WTC11 (cell line): ENCODE data around the gene RAX2. TPM values are rescaled to one million over a fixed set of nuclear protein-coding genes. Genes with fewer than 3 reads are reported as not detected.

Source experiments
- ATAC-seq: fragments of 200-7000 bp; cut with Tn5 transposase; 2 replicates; pipeline ENCODE4 v1.10.0; 2021; ENCODE audit warnings: mild to moderate bottlenecking, moderate library complexity
- CTCF ChIA-PET: fragments of 300-600 bp; sonication (Branson Sonifier 250); formaldehyde crosslinking; loops from one replicate; lab custom pipeline; 2021; ENCODE audit warnings: antibody characterized with exemption; lab: Charles Lee
- POLR2A ChIA-PET: fragments of 350-600 bp; sonication (Branson Sonifier 250); formaldehyde crosslinking; loops from one replicate; lab custom pipeline; 2021; ENCODE audit warnings: antibody characterized with exemption; lab: Charles Lee
- DNase-seq: peaks from one replicate; pipeline ENCODE4 v3.0.0; 2021; ENCODE audit warnings: low spot score
- H3K27ac Mint-ChIP-seq: 2 replicates; pipeline ENCODE4 v1.8.0; 2021; ENCODE audit warnings: mixed read lengths
- H3K27me3 Mint-ChIP-seq: 2 replicates; pipeline ENCODE4 v1.8.0; 2021; ENCODE audit warnings: low read depth, mild to moderate bottlenecking, moderate library complexity, mixed read lengths
- H3K36me3 Mint-ChIP-seq: 2 replicates; pipeline ENCODE4 v1.8.0; 2021; ENCODE audit warnings: mixed read lengths
- H3K4me1 Mint-ChIP-seq: 2 replicates; pipeline ENCODE4 v1.8.0; 2022; ENCODE audit warnings: mixed read lengths
- H3K4me3 Mint-ChIP-seq: 2 replicates; pipeline ENCODE4 v1.8.0; 2021; ENCODE audit warnings: mild to moderate bottlenecking, moderate library complexity, mixed read lengths
- H3K9me3 Mint-ChIP-seq: 2 replicates; pipeline ENCODE4 v1.8.0; 2021; ENCODE audit warnings: mixed read lengths
- CREM ChIP-seq: sonication (generic); formaldehyde crosslinking; IDR thresholded peaks from 2 replicates; pipeline ENCODE4 v1.8.1; 2022; ENCODE audit warnings: mild to moderate bottlenecking, missing genetic modification reagents, moderate library complexity
- ESRRA ChIP-seq: sonication (generic); formaldehyde crosslinking; IDR thresholded peaks from 2 replicates; pipeline ENCODE4 v1.8.1; 2022; ENCODE audit warnings: mild to moderate bottlenecking, missing genetic modification reagents, borderline replicate concordance
- GABPB1 ChIP-seq: sonication (generic); formaldehyde crosslinking; IDR thresholded peaks from 2 replicates; pipeline ENCODE4 v1.8.1; 2023; ENCODE audit warnings: mild to moderate bottlenecking, missing genetic modification reagents
- GRHL2 ChIP-seq: fragments of 250-450 bp; sonication (Bioruptor Pico); IDR thresholded peaks from 2 replicates; pipeline ENCODE4 v1.8.0; 2022; ENCODE audit warnings: mild to moderate bottlenecking, moderate library complexity; ENCODE audit not compliant: insufficient replicate concordance, severe bottlenecking
- IRF2 ChIP-seq: sonication (generic); formaldehyde crosslinking; IDR thresholded peaks from 2 replicates; pipeline ENCODE4 v1.8.0; 2022; ENCODE audit warnings: low read depth, missing genetic modification reagents, borderline replicate concordance
- JUN ChIP-seq: sonication (generic); formaldehyde crosslinking; IDR thresholded peaks from 2 replicates; pipeline ENCODE4 v1.8.0; 2023; ENCODE audit warnings: mild to moderate bottlenecking, missing genetic modification reagents
- NR3C1 ChIP-seq: sonication (generic); formaldehyde crosslinking; conservative IDR thresholded peaks from 2 replicates; pipeline ENCODE4 v1.8.1; 2023; ENCODE audit warnings: low read depth, mild to moderate bottlenecking, missing genetic modification reagents
- RELA ChIP-seq: sonication (generic); formaldehyde crosslinking; IDR thresholded peaks from 2 replicates; pipeline ENCODE4 v1.8.1; 2022; ENCODE audit warnings: missing genetic modification reagents, mild to moderate bottlenecking, borderline replicate concordance
- RORB ChIP-seq: fragments of 250-450 bp; sonication (Bioruptor Pico); IDR thresholded peaks from 2 replicates; pipeline ENCODE4 v1.9.0; 2021; ENCODE audit warnings: mild to moderate bottlenecking
- SMAD3 ChIP-seq: sonication (generic); formaldehyde crosslinking; IDR thresholded peaks from 2 replicates; pipeline ENCODE4 v1.8.0; 2022; ENCODE audit warnings: missing genetic modification reagents, mild to moderate bottlenecking, borderline replicate concordance
- TEAD4 ChIP-seq: sonication (generic); formaldehyde crosslinking; IDR thresholded peaks from 2 replicates; pipeline ENCODE4 v1.8.0; 2022; ENCODE audit warnings: mild to moderate bottlenecking, missing genetic modification reagents
- ZNF416 ChIP-seq: fragments of 250-450 bp; sonication (Bioruptor Pico); IDR thresholded peaks from 2 replicates; pipeline ENCODE4 v1.9.0; 2021; ENCODE audit warnings: mild to moderate bottlenecking, inconsistent platforms
- total RNA-seq: library from RNA; stranded (reverse); gene quantifications from 3 replicates; pipeline ENCODE4 v1.2.3, GENCODE V29; 2021
- TF ChIP-seq, protein P1 (sequence below): fragments of 250-450 bp; sonication (Bioruptor Pico); IDR thresholded peaks from 2 replicates; pipeline ENCODE4 v1.9.0; 2021; ENCODE audit warnings: mild to moderate bottlenecking, borderline replicate concordance
- TF ChIP-seq, protein P2 (sequence below): sonication (generic); formaldehyde crosslinking; IDR thresholded peaks from 2 replicates; pipeline ENCODE4 v1.8.1; 2023; ENCODE audit warnings: mild to moderate bottlenecking, missing genetic modification reagents, borderline replicate concordance
- TF ChIP-seq, protein P3 (sequence below): sonication (generic); formaldehyde crosslinking; IDR thresholded peaks from 2 replicates; pipeline ENCODE4 v1.8.0; 2022; ENCODE audit warnings: mild to moderate bottlenecking, missing genetic modification reagents

RAX2 gene
- total RNA-seq, 1 experiment from 2014 or later = 0.09 TPM

DNA sequence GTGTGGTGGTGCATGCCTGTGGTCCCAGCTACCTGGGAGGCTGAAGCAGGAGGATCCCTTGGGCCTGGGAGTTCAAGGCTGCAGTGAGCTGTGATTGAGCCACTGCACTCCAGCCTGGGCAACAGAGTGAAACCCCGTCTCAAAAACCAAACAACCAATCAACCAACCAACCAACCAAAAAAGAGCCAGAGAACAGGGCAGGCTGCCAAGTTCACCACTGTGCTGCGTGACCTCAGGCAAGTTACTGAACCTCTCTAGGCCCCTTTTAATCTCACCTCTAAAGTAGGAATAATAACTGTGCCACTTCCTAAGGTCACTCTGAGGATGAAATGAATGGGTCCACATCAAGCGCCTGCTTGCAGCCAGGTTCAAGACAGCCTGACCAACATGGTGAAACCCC is 46.9 kb downstream of the RAX2 start:
- ChIA-PET CTCF (interaction anchor here (1.1 to 1.4 kb wide), 5 partner anchors 33 to 199 kb away, joined by 3 to 6 read pairs (median 3); partner anchors contain the start of gene MRPL54), POLR2A (no interaction called here)
- peaks cover 4% of the 10 kb centered on the region for H3K9me3 Mint-ChIP-seq
- no peak for TF ChIP-seq NR3C1 (CRISPR knock-in tag)
- no peak for TF ChIP-seq JUN (CRISPR knock-in tag)
- TF ChIP-seq SMAD3 (CRISPR knock-in tag) = no peak
- H3K27ac Mint-ChIP-seq = no peak overlapping the region
- no peak for DNase-seq
- no peaks in the 10 kb centered on the region for H3K36me3 Mint-ChIP-seq
- no peak overlapping the region; the same call in 1 of the 2 replicates for H3K4me3 Mint-ChIP-seq
- no peak for ATAC-seq
- H3K27me3 Mint-ChIP-seq = no peaks in the 10 kb centered on the region
- peaks cover 16% of the 10 kb centered on the region for H3K4me1 Mint-ChIP-seq

DNA sequence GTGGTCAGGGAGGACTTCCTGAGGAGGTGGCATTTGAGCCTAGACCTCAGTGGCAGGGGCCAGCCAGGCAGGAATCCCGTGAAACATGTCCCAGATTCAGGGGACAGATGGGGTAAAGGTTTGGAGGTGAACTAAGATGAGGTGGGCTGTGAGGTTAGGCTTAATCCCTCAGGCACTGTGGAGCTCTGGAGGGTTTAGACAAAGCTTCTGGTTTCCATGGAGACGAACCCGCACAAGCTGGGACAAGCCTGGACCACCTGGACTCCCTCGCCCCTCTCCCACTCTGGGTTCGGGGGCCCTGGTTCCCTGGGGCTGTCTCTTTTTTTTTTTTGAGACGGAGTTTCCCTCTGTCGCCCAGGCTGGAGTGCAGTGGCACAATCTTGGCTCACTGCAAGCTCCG is 48.1 kb downstream of the RAX2 start:
- CTCF ChIA-PET = interaction anchor here (0.8 to 3.2 kb wide), 4 partner anchors 32 to 264 kb away, joined by 3 to 19 read pairs (median 3); no protein-coding TSS in a partner anchor
- peak overlapping the region; percentile 24; the same call in 1 of the 2 replicates for H3K4me3 Mint-ChIP-seq
- DNase-seq = no peak

More for the DNA sequence above, 48.1 kb downstream of the RAX2 start:
- POLR2A ChIA-PET = interaction anchor here (0.5 kb wide), 1 partner anchor 265 kb away, joined by 3 read pairs; no protein-coding TSS in a partner anchor
- H3K27me3 Mint-ChIP-seq = no peaks in the 10 kb centered on the region
- ATAC-seq = no peak
- H3K4me1 Mint-ChIP-seq = peaks cover 16% of the 10 kb centered on the region
- H3K9me3 Mint-ChIP-seq = no peaks in the 10 kb centered on the region
- no peak for TF ChIP-seq ZNF416 (CRISPR knock-in tag)
- TF ChIP-seq, protein P1, sequence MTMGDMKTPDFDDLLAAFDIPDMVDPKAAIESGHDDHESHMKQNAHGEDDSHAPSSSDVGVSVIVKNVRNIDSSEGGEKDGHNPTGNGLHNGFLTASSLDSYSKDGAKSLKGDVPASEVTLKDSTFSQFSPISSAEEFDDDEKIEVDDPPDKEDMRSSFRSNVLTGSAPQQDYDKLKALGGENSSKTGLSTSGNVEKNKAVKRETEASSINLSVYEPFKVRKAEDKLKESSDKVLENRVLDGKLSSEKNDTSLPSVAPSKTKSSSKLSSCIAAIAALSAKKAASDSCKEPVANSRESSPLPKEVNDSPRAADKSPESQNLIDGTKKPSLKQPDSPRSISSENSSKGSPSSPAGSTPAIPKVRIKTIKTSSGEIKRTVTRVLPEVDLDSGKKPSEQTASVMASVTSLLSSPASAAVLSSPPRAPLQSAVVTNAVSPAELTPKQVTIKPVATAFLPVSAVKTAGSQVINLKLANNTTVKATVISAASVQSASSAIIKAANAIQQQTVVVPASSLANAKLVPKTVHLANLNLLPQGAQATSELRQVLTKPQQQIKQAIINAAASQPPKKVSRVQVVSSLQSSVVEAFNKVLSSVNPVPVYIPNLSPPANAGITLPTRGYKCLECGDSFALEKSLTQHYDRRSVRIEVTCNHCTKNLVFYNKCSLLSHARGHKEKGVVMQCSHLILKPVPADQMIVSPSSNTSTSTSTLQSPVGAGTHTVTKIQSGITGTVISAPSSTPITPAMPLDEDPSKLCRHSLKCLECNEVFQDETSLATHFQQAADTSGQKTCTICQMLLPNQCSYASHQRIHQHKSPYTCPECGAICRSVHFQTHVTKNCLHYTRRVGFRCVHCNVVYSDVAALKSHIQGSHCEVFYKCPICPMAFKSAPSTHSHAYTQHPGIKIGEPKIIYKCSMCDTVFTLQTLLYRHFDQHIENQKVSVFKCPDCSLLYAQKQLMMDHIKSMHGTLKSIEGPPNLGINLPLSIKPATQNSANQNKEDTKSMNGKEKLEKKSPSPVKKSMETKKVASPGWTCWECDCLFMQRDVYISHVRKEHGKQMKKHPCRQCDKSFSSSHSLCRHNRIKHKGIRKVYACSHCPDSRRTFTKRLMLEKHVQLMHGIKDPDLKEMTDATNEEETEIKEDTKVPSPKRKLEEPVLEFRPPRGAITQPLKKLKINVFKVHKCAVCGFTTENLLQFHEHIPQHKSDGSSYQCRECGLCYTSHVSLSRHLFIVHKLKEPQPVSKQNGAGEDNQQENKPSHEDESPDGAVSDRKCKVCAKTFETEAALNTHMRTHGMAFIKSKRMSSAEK (CRISPR knock-in tag) = no peak
- TF ChIP-seq RORB (CRISPR knock-in tag) = no peak
- TF ChIP-seq ESRRA (CRISPR knock-in tag) = no peak
- TF ChIP-seq TEAD4 (CRISPR knock-in tag) = no peak
- TF ChIP-seq, protein P2, sequence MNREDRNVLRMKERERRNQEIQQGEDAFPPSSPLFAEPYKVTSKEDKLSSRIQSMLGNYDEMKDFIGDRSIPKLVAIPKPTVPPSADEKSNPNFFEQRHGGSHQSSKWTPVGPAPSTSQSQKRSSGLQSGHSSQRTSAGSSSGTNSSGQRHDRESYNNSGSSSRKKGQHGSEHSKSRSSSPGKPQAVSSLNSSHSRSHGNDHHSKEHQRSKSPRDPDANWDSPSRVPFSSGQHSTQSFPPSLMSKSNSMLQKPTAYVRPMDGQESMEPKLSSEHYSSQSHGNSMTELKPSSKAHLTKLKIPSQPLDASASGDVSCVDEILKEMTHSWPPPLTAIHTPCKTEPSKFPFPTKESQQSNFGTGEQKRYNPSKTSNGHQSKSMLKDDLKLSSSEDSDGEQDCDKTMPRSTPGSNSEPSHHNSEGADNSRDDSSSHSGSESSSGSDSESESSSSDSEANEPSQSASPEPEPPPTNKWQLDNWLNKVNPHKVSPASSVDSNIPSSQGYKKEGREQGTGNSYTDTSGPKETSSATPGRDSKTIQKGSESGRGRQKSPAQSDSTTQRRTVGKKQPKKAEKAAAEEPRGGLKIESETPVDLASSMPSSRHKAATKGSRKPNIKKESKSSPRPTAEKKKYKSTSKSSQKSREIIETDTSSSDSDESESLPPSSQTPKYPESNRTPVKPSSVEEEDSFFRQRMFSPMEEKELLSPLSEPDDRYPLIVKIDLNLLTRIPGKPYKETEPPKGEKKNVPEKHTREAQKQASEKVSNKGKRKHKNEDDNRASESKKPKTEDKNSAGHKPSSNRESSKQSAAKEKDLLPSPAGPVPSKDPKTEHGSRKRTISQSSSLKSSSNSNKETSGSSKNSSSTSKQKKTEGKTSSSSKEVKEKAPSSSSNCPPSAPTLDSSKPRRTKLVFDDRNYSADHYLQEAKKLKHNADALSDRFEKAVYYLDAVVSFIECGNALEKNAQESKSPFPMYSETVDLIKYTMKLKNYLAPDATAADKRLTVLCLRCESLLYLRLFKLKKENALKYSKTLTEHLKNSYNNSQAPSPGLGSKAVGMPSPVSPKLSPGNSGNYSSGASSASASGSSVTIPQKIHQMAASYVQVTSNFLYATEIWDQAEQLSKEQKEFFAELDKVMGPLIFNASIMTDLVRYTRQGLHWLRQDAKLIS (CRISPR knock-in tag) = no peak
- TF ChIP-seq GRHL2 = no peak
- TF ChIP-seq, protein P3, sequence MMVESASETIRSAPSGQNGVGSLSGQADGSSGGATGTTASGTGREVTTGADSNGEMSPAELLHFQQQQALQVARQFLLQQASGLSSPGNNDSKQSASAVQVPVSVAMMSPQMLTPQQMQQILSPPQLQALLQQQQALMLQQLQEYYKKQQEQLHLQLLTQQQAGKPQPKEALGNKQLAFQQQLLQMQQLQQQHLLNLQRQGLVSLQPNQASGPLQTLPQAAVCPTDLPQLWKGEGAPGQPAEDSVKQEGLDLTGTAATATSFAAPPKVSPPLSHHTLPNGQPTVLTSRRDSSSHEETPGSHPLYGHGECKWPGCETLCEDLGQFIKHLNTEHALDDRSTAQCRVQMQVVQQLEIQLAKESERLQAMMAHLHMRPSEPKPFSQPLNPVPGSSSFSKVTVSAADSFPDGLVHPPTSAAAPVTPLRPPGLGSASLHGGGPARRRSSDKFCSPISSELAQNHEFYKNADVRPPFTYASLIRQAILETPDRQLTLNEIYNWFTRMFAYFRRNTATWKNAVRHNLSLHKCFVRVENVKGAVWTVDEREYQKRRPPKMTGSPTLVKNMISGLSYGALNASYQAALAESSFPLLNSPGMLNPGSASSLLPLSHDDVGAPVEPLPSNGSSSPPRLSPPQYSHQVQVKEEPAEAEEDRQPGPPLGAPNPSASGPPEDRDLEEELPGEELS (CRISPR knock-in tag) = no peak
- TF ChIP-seq IRF2 (CRISPR knock-in tag) = no peak
- no peak for TF ChIP-seq CREM (CRISPR knock-in tag)
- no peak for TF ChIP-seq GABPB1 (CRISPR knock-in tag)
- no peak for TF ChIP-seq RELA (CRISPR knock-in tag)
- H3K36me3 Mint-ChIP-seq = no peaks in the 10 kb centered on the region
- H3K27ac Mint-ChIP-seq = no peak overlapping the region
